Kidney glomerular epithelial cell (primary cell): Measurements from ENCODE around the gene LGALS14.
A peak's percentile ranks its signal among the peaks of the same experiment; 100 is the strongest.
"Not testable (repeated sequence)": the region's sequence is repeated elsewhere in the genome, so short reads cannot be mapped to it uniquely, and the experiment has no call there.

Experiments used
- DNase-seq: peaks from one replicate; lab custom pipeline; 2025; lab: John Stamatoyannopoulos, UW

The LGALS14 gene

GRCh38 chr19:39704181-39705044 is at the start of gene LGALS14:
TSS of gene LGALS14 (plus strand) at chr19:39704481. CDS start at chr19:39704529, 48 bp downstream.
- no peak for DNase-seq

- DNase-seq = no peak
Measured at GRCh38 chr19:39655613-39656012, 48.7 kb upstream of the LGALS14 start, which contains the start of gene LGALS16. TSS of gene LGALS16 (plus strand) at chr19:39655913. CDS start at chr19:39655962, 49 bp downstream.

- DNase-seq = no peak
Measured at GRCh38 chr19:39659791-39660190, 44.5 kb upstream of the LGALS14 start.

- no peak for DNase-seq
Measured at GRCh38 chr19:39660661-39661060, 43.6 kb upstream of the LGALS14 start.

- DNase-seq = no peak
Measured at GRCh38 chr19:39661565-39661964, 42.7 kb upstream of the LGALS14 start.

- not testable (repeated sequence) for DNase-seq
Measured at GRCh38 chr19:39669860-39670259, 34.4 kb upstream of the LGALS14 start.

GRCh38 chr19:39670998-39671397 is 33.3 kb upstream of the LGALS14 start:
- DNase-seq = no peak

GRCh38 chr19:39671739-39672363 is 32.4 kb upstream of the LGALS14 start:
- DNase-seq = peak; percentile 52

GRCh38 chr19:39672473-39672872 is 31.8 kb upstream of the LGALS14 start:
- no peak for DNase-seq

- not testable (repeated sequence) for DNase-seq
Measured at GRCh38 chr19:39673862-39674261, 30.4 kb upstream of the LGALS14 start.

- no peak for DNase-seq
Measured at GRCh38 chr19:39676004-39676403, 28.3 kb upstream of the LGALS14 start.

- DNase-seq = peak; percentile 39
Measured at GRCh38 chr19:39677961-39678889, 26.1 kb upstream of the LGALS14 start.

- no peak for DNase-seq
Measured at GRCh38 chr19:39679056-39679790, 25.1 kb upstream of the LGALS14 start.

- no peak for DNase-seq
Measured at GRCh38 chr19:39679791-39680168, 24.5 kb upstream of the LGALS14 start.

GRCh38 chr19:39680593-39680992 is 23.7 kb upstream of the LGALS14 start:
- no peak for DNase-seq

GRCh38 chr19:39681416-39681815 is 22.9 kb upstream of the LGALS14 start:
- no peak for DNase-seq

- no peak for DNase-seq
Measured at GRCh38 chr19:39684267-39684666, 20.0 kb upstream of the LGALS14 start.

- no peak for DNase-seq
Measured at GRCh38 chr19:39686739-39687138, 17.5 kb upstream of the LGALS14 start.

GRCh38 chr19:39688637-39689036 is 15.6 kb upstream of the LGALS14 start:
- DNase-seq = not testable (repeated sequence)

- no peak for DNase-seq
Measured at GRCh38 chr19:39692166-39692565, 12.1 kb upstream of the LGALS14 start.

- no peak for DNase-seq
Measured at GRCh38 chr19:39692822-39693221, 11.5 kb upstream of the LGALS14 start.
